SK-N-SH (cell line): Measurements from ENCODE around the gene LRP2BP. TPM values are rescaled to one million over a fixed set of nuclear protein-coding genes. Genes with fewer than 3 reads are reported as not detected.

Experiments used
- CTCF ChIA-PET: fragments of 300-600, 350-600 bp; formaldehyde crosslinking; extraction: SDS; loops from one replicate; lab custom pipeline; 2021; lab: Yijun Ruan, JAX
- POLR2A ChIA-PET: fragments of 350-600 bp; sonication (Branson Sonifier 250); formaldehyde crosslinking; extraction: SDS; loops from one replicate; lab custom pipeline; 2020; ENCODE audit warnings: antibody characterized with exemption, inconsistent platforms; lab: Yijun Ruan, JAX
- DNase-seq: peaks from one replicate; pipeline ENCODE4 v3.0.0; 2012
- H2AFZ ChIP-seq: fragments of 200-600 bp; sonication (generic); 2 replicates; pipeline ENCODE4 v1.8.1; 2016; ENCODE audit warnings: antibody characterized with exemption, mild to moderate bottlenecking, low read depth
- H3F3A ChIP-seq: fragments of 200-600 bp; sonication (generic); replicated peaks from 2 replicates; pipeline ENCODE3; 2016; ENCODE audit warnings: antibody characterized with exemption, mild to moderate bottlenecking; ENCODE audit not compliant: insufficient read depth
- H3K27ac ChIP-seq, 2 experiments: fragments of 200-500 bp in 1 of 2; fragments of 200-600 bp in 1 of 2; sonication (Bioruptor generic) in 1 of 2; sonication (generic), shearing (Covaris generic) in 1 of 2; 2 replicates each; pipeline versions ENCODE4 v1.5.1 to v1.6.1; 2014 to 2016; ENCODE audit warnings: low read depth in 2 of 2, inconsistent platforms in 1 of 2, low read length in 1 of 2, mild to moderate bottlenecking in 1 of 2, mixed read lengths in 1 of 2
- H3K27me3 ChIP-seq: fragments of 200-600 bp; sonication (generic), shearing (Covaris generic); 2 replicates; pipeline ENCODE4 v1.6.1; 2016; ENCODE audit warnings: mixed run types; ENCODE audit not compliant: insufficient read depth
- H3K36me3 ChIP-seq, 2 experiments: fragments of 200-500 bp in 1 of 2; fragments of 200-600 bp in 1 of 2; sonication (Bioruptor generic) in 1 of 2; sonication (generic) in 1 of 2; replicated peaks in 1 of 2; 2 replicates each; pipeline versions ENCODE3 to v1.5.1; 2014 to 2016; ENCODE audit warnings: low read length in 1 of 2, mild to moderate bottlenecking in 1 of 2; ENCODE audit not compliant: insufficient read depth in 2 of 2, control insufficient read depth in 1 of 2
- H3K4me1 ChIP-seq, 2 experiments: fragments of 200-500 bp in 1 of 2; fragments of 200-600 bp in 1 of 2; sonication (Bioruptor generic) in 1 of 2; sonication (generic), shearing (Covaris generic) in 1 of 2; 2 replicates each; pipeline versions ENCODE4 v1.5.1 to v1.6.1; 2014 to 2016; ENCODE audit warnings: low read depth in 1 of 2, low read length in 1 of 2, mixed run types in 1 of 2; ENCODE audit not compliant: insufficient read depth in 2 of 2, control insufficient read depth in 1 of 2
- H3K4me2 ChIP-seq: fragments of 200-600 bp; sonication (generic), shearing (Covaris generic); 2 replicates; pipeline ENCODE4 v1.6.1; 2017; ENCODE audit warnings: mixed run types
- H3K4me3 ChIP-seq, 2 experiments: fragments of 200-500 bp in 1 of 2; fragments of 200-600 bp in 1 of 2; sonication (Bioruptor generic) in 1 of 2; sonication (generic), shearing (Covaris generic) in 1 of 2; 2 replicates each; pipeline versions ENCODE4 v1.5.1 to v1.8.1; 2014 to 2016; ENCODE audit warnings: low read depth in 2 of 2, inconsistent platforms in 1 of 2, low read length in 1 of 2, mild to moderate bottlenecking in 1 of 2, mixed read lengths in 1 of 2, moderate library complexity in 1 of 2
- H3K79me2 ChIP-seq: fragments of 200-600 bp; sonication (generic); 2 replicates; pipeline ENCODE4 v1.8.1; 2017; ENCODE audit warnings: mild to moderate bottlenecking; ENCODE audit not compliant: insufficient read depth
- H3K9ac ChIP-seq: fragments of 200-600 bp; sonication (generic); 2 replicates; pipeline ENCODE4 v1.6.1; 2017; ENCODE audit warnings: mixed run types
- H3K9me2 ChIP-seq: fragments of 200-600 bp; sonication (generic); 2 replicates; pipeline ENCODE4 v1.6.1; 2017; ENCODE audit warnings: mixed run types
- H3K9me3 ChIP-seq: fragments of 200-600 bp; sonication (generic); 2 replicates; pipeline ENCODE4 v1.6.1; 2017; ENCODE audit warnings: mixed run types, mild to moderate bottlenecking, moderate library complexity
- H4K20me1 ChIP-seq: fragments of 200-600 bp; sonication (generic); 2 replicates; pipeline ENCODE4 v1.6.1; 2017; ENCODE audit warnings: mild to moderate bottlenecking, mixed run types; ENCODE audit not compliant: insufficient read depth
- CHD2 ChIP-seq: fragments of 150-350 bp; IDR thresholded peaks from 2 replicates; pipeline ENCODE4 v1.6.1; 2018; ENCODE audit warnings: low read length; ENCODE audit not compliant: partially characterized antibody
- EP300 ChIP-seq, 2 experiments: IDR thresholded peaks; 2 replicates each; pipeline versions ENCODE4 v1.4.0 to v1.6.1; 2012; ENCODE audit warnings: borderline replicate concordance in 1 of 2, low read depth in 1 of 2, low read length in 1 of 2
- GABPA ChIP-seq: IDR thresholded peaks from 2 replicates; pipeline ENCODE4 v1.4.0; 2012; ENCODE audit warnings: low read depth, mild to moderate bottlenecking
- GATA2 ChIP-seq: sonication (generic); formaldehyde crosslinking; IDR thresholded peaks from 2 replicates; pipeline ENCODE4 v1.5.0; 2020; ENCODE audit warnings: mild to moderate bottlenecking, missing genetic modification reagents
- JUND ChIP-seq: IDR thresholded peaks from 2 replicates; pipeline ENCODE4 v1.4.0; 2012
- MEF2A ChIP-seq: IDR thresholded peaks from 2 replicates; pipeline ENCODE4 v1.4.0; 2012; ENCODE audit warnings: low read depth, borderline replicate concordance
- MXI1 ChIP-seq: IDR thresholded peaks from 2 replicates; pipeline ENCODE4 v1.6.1; 2012; ENCODE audit warnings: mild to moderate bottlenecking, low read depth, low read length, improper control_type of control experiment
- NFIC ChIP-seq: IDR thresholded peaks from 2 replicates; pipeline ENCODE4 v1.4.0; 2012; ENCODE audit warnings: borderline replicate concordance
- NRF1 ChIP-seq: IDR thresholded peaks from 2 replicates; pipeline ENCODE4 v1.6.1; 2012; ENCODE audit warnings: low read depth, mild to moderate bottlenecking, low read length
- POLR2AphosphoS5 ChIP-seq: IDR thresholded peaks from 2 replicates; pipeline ENCODE4 v1.6.1; 2012; ENCODE audit warnings: low read depth, low read length
- RAD21 ChIP-seq: IDR thresholded peaks from 2 replicates; pipeline ENCODE4 v1.6.1; 2012; ENCODE audit warnings: mild to moderate bottlenecking, low read length
- RCOR1 ChIP-seq: fragments of 150-350 bp; IDR thresholded peaks from 2 replicates; pipeline ENCODE4 v1.6.1; 2017; ENCODE audit warnings: antibody characterized with exemption, low read length
- TAF1 ChIP-seq: IDR thresholded peaks from 2 replicates; pipeline ENCODE4 v1.6.1; 2012; ENCODE audit warnings: low read depth, mild to moderate bottlenecking, low read length, moderate library complexity, borderline replicate concordance
- WGBS: methylation state at CpG from one replicate; pipeline ENCODE4 v1.1.6; 2017; ENCODE audit warnings: low lambda C conversion rate; 5-methylcytosine and 5-hydroxymethylcytosine counted together
- polyA plus RNA-seq, 3 experiments: library from polyadenylated mRNA; depleted of rRNA; stranded (reverse); fragments of >200 nt; gene quantifications; 2 replicates each; pipeline ENCODE4 v1.2.3, GENCODE V29; 2012
- TF ChIP-seq, protein P1 (sequence below): IDR thresholded peaks from 2 replicates; pipeline ENCODE4 v1.4.0; 2012; ENCODE audit warnings: low read depth, borderline replicate concordance
- TF ChIP-seq, protein P2 (sequence below): fragments of 150-350 bp; IDR thresholded peaks from 2 replicates; pipeline ENCODE4 v1.6.1; 2016; ENCODE audit warnings: mild to moderate bottlenecking, low read depth, low read length
- TF ChIP-seq, protein P3 (sequence below): IDR thresholded peaks from 2 replicates; pipeline ENCODE4 v1.4.0; 2012; ENCODE audit warnings: low read depth, borderline replicate concordance
- TF ChIP-seq, protein P4 (sequence below): fragments of 150-350 bp; IDR thresholded peaks from 2 replicates; pipeline ENCODE4 v1.6.1; 2017; ENCODE audit warnings: antibody characterized with exemption, low read length, low read depth, borderline replicate concordance

LRP2BP gene
- polyA plus RNA-seq, 1 of the 3 experiments (the other 2 are of a cell fraction): 0.30 TPM

DNA sequence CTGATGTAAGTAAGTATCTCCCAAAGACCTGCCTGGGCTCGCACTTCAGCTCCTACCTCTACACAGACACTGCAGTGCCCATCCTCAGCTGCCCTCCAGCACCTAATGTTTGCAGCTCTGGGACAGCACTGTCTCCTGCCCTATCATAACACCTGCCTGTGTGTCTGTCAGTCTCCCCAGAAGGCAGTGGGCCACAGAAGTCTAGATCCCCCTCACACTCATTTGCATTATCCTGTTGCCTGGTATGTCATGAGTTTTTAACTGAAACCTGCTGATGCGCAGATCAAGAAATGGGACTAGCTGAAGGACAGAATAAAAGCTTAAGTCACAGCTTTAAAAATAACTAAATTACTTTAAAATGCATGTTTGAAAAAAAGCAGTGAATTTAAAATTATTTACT, 43.0 kb downstream of the LRP2BP start:
- CTCF ChIA-PET: interaction anchor here (0.7 kb wide), 1 partner anchor 12 kb away, joined by 3 read pairs; no protein-coding TSS in a partner anchor

More for the DNA sequence above, 43.0 kb downstream of the LRP2BP start:
- Histone ChIP-seq H3K27me3 (no peaks in the 10 kb centered on the region), H3K9me3 (no peaks in the 10 kb centered on the region), H3K36me3 (peaks cover 16 to 43% of the 10 kb centered on the region in 2 experiments), H3K9me2 (no peaks in the 10 kb centered on the region), H3K9ac (no peak overlapping the region), H2AFZ (no peak overlapping the region), H3K4me1 (peaks cover 2% of the 10 kb centered on the region in 2 experiments; a peak in 2 of 4 replicates), H3K27ac (no peak overlapping the region), H3F3A (peaks cover 10% of the 10 kb centered on the region), H3K4me2 (no peak overlapping the region), H3K79me2 (no peaks in the 10 kb centered on the region), H3K4me3 (no peak overlapping the region), H4K20me1 (no peaks in the 10 kb centered on the region)
- TF ChIP-seq CHD2 (no peak), RCOR1 (no peak), JUND (no peak), EP300 (IDR thresholded peaks at IDR 0.05; ENCODE audit: borderline replicate concordance in 1 of 2, low read depth in 1 of 2, low read length in 1 of 2) (no peak), TAF1 (no peak), GABPA (no peak), MEF2A (no peak), POLR2AphosphoS5 (no peak), RAD21 (no peak), MXI1 (no peak), NRF1 (no peak), GATA2 (CRISPR knock-in tag) (no peak), NFIC (no peak)
- TF ChIP-seq, protein P1, sequence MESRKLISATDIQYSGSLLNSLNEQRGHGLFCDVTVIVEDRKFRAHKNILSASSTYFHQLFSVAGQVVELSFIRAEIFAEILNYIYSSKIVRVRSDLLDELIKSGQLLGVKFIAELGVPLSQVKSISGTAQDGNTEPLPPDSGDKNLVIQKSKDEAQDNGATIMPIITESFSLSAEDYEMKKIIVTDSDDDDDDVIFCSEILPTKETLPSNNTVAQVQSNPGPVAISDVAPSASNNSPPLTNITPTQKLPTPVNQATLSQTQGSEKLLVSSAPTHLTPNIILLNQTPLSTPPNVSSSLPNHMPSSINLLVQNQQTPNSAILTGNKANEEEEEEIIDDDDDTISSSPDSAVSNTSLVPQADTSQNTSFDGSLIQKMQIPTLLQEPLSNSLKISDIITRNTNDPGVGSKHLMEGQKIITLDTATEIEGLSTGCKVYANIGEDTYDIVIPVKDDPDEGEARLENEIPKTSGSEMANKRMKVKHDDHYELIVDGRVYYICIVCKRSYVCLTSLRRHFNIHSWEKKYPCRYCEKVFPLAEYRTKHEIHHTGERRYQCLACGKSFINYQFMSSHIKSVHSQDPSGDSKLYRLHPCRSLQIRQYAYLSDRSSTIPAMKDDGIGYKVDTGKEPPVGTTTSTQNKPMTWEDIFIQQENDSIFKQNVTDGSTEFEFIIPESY: no peak
- TF ChIP-seq, protein P2, sequence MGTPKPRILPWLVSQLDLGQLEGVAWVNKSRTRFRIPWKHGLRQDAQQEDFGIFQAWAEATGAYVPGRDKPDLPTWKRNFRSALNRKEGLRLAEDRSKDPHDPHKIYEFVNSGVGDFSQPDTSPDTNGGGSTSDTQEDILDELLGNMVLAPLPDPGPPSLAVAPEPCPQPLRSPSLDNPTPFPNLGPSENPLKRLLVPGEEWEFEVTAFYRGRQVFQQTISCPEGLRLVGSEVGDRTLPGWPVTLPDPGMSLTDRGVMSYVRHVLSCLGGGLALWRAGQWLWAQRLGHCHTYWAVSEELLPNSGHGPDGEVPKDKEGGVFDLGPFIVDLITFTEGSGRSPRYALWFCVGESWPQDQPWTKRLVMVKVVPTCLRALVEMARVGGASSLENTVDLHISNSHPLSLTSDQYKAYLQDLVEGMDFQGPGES: no peak
- TF ChIP-seq, protein P3, sequence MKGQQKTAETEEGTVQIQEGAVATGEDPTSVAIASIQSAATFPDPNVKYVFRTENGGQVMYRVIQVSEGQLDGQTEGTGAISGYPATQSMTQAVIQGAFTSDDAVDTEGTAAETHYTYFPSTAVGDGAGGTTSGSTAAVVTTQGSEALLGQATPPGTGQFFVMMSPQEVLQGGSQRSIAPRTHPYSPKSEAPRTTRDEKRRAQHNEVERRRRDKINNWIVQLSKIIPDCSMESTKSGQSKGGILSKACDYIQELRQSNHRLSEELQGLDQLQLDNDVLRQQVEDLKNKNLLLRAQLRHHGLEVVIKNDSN: no peak
- TF ChIP-seq, protein P4, sequence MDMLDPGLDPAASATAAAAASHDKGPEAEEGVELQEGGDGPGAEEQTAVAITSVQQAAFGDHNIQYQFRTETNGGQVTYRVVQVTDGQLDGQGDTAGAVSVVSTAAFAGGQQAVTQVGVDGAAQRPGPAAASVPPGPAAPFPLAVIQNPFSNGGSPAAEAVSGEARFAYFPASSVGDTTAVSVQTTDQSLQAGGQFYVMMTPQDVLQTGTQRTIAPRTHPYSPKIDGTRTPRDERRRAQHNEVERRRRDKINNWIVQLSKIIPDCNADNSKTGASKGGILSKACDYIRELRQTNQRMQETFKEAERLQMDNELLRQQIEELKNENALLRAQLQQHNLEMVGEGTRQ: no peak
- no peak for DNase-seq
- POLR2A ChIA-PET: no interaction called here
- WGBS: 96% methylated on average over 2 of the region's 2 CpGs
